Measurements from ENCODE around the gene XXYLT1. TPM values are rescaled to one million over a fixed set of nuclear protein-coding genes. Genes with fewer than 3 reads are reported as not detected.

XXYLT1 gene
- total RNA-seq, 1 experiment from 2014 or later: 10.9 TPM

DNA sequence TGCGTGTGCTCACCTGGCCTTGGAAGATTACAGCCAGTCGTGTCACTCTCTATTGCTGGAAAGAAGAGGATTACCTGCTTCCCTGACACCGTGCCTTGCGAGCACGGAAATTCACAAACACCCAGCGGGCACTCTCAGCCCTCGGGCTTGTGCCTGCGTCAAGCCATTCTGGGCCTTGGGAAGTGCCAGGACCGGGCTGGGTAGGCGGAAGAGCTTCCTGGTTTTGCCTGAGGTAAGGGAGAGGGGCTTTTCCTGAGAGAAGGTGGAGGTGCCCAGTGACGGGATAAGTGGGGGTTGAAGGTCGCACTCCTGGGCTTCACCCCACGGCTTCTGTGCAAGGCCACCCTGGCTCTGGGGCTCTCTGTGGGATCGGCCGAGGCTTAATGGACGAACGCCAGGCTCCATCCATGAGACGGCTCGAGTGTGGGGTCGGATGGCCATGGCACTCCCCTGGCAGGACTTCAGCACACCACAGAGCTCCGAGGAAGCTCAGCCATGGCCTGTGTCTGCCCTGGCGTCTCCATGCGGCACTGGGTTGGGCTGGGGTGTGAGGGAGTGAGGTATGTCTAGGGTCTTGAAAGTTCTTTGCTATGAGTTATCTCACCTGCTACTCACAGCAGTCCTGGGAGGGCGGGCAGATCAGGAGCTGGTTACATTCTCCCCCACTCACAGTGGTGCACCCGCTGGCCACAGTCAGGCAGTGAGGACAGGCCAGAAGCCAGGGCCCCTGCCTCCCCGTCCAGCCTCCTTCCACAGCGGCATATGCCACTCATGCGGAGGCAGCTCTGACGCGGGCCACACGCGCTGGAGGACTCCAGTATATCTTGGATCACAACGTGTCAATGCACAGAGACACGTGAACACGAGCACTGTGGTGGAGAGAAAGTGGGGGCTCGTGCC lies 209.0 kb downstream of the XXYLT1 start:
- intact Hi-C loops (cut with micrococcal nuclease): no loop called here
- POLR2A ChIA-PET: no interaction called here
- TF ChIP-seq JUND (IDR thresholded peaks at IDR 0.05) (no peak), TCF7L2 (IDR thresholded peaks at IDR 0.05; ENCODE audit: borderline replicate concordance, extremely low read depth, insufficient read depth, insufficient read length) (no peak), ELF1 (IDR thresholded peaks at IDR 0.05; ENCODE audit: borderline replicate concordance, low read depth) (no peak), SRF (IDR thresholded peaks at IDR 0.05; ENCODE audit: low read depth) (no peak), CBX3 (IDR thresholded peaks at IDR 0.05; ENCODE audit: low read depth) (no peak), FOSL1 (IDR thresholded peaks at IDR 0.05; ENCODE audit: low read depth) (no peak), ZFX (IDR thresholded peaks at IDR 0.05) (no peak), YY1 (IDR thresholded peaks at IDR 0.05; ENCODE audit: extremely low read depth, insufficient replicate concordance, low read depth, low read length) (no peak)
- TF ChIP-seq, protein P1, sequence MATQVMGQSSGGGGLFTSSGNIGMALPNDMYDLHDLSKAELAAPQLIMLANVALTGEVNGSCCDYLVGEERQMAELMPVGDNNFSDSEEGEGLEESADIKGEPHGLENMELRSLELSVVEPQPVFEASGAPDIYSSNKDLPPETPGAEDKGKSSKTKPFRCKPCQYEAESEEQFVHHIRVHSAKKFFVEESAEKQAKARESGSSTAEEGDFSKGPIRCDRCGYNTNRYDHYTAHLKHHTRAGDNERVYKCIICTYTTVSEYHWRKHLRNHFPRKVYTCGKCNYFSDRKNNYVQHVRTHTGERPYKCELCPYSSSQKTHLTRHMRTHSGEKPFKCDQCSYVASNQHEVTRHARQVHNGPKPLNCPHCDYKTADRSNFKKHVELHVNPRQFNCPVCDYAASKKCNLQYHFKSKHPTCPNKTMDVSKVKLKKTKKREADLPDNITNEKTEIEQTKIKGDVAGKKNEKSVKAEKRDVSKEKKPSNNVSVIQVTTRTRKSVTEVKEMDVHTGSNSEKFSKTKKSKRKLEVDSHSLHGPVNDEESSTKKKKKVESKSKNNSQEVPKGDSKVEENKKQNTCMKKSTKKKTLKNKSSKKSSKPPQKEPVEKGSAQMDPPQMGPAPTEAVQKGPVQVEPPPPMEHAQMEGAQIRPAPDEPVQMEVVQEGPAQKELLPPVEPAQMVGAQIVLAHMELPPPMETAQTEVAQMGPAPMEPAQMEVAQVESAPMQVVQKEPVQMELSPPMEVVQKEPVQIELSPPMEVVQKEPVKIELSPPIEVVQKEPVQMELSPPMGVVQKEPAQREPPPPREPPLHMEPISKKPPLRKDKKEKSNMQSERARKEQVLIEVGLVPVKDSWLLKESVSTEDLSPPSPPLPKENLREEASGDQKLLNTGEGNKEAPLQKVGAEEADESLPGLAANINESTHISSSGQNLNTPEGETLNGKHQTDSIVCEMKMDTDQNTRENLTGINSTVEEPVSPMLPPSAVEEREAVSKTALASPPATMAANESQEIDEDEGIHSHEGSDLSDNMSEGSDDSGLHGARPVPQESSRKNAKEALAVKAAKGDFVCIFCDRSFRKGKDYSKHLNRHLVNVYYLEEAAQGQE (IDR thresholded peaks at IDR 0.05; ENCODE audit: low read depth): no peak

More for the DNA sequence above, 209.0 kb downstream of the XXYLT1 start:
- no TSS peak for BruUV-seq (replicated peaks)
- no peak for DNase-seq (ENCODE audit: low read depth, low spot score)
- Histone ChIP-seq H4K20me1 (ENCODE audit: insufficient read depth) (no peaks in the 10 kb centered on the region), H2AFZ (ENCODE audit: low read depth, low read length, poor library complexity, severe bottlenecking) (no peak overlapping the region), H3K4me1 (ENCODE audit: control insufficient read depth in 1 of 2, insufficient read depth in 2 of 2, low read length in 2 of 2) (no peaks in the 10 kb centered on the region), H3K4me3 (replicated peaks in 1 of 2; ENCODE audit: low read depth in 1 of 2, low read length in 2 of 2) (no peak overlapping the region), H3K9ac (ENCODE audit: low read length) (no peak overlapping the region), H3K79me2 (ENCODE audit: insufficient read depth, low read length) (no peaks in the 10 kb centered on the region), H3K36me3 (ENCODE audit: control insufficient read depth in 1 of 2, insufficient read depth in 2 of 2, low read length in 2 of 2) (no peaks in the 10 kb centered on the region), H3K4me2 (ENCODE audit: low read length) (no peak overlapping the region), H3K27me3 (ENCODE audit: insufficient read depth, low read length) (no peaks in the 10 kb centered on the region), H3K9me3 (ENCODE audit: control insufficient read depth in 1 of 2, insufficient read depth in 1 of 2, low read depth in 1 of 2, low read length in 2 of 2) (no peaks in the 10 kb centered on the region), H3K9me2 (ENCODE audit: insufficient read depth) (no peaks in the 10 kb centered on the region), H3K27ac (ENCODE audit: low read depth, low read length) (no peak overlapping the region)
- no peak for ATAC-seq
- RAD21 ChIA-PET (ENCODE audit: low non-redundant PET in 1 of 2, low total read pairs in 2 of 2, uncharacterized antibody in 2 of 2, unreplicated experiment in 2 of 2): no interaction called here
- CTCF ChIA-PET: interaction anchor here (2.8 kb wide), 1 partner anchor 379 kb away, joined by 9 read pairs; no protein-coding TSS in a partner anchor

Measured in HCT116 (cell line).